T-helper 17 cell (primary cell): ENCODE data around the gene OR51E2. TPM values are rescaled to one million over a fixed set of nuclear protein-coding genes. Genes with fewer than 3 reads are reported as not detected.

Experiments
- ATAC-seq: fragments of 150-1000 bp; cut with Tn5 transposase; 2 replicates; pipeline ENCODE4 v1.10.0; 2021; ENCODE audit warnings: mild to moderate bottlenecking, moderate library complexity
- DNase-seq, 3 donors: peaks; one replicate each; pipeline versions ENCODE4 v3.0.0 to v3.0.0-alpha.2; 2020 to 2021
- H3K9me3 ChIP-seq: one replicate; pipeline ENCODE4 v1.7.0; 2013; ENCODE audit warnings: low read length, mild to moderate bottlenecking; ENCODE audit not compliant: control insufficient read depth, poor library complexity, severe bottlenecking
- H3K27ac Mint-ChIP-seq: one replicate; pipeline ENCODE4 v1.8.0; 2022; ENCODE audit warnings: mild to moderate bottlenecking, moderate library complexity, mixed read lengths
- H3K27me3 Mint-ChIP-seq: one replicate; pipeline ENCODE4 v1.8.0; 2022; ENCODE audit warnings: mixed read lengths
- H3K36me3 Mint-ChIP-seq: one replicate; pipeline ENCODE4 v1.8.0; 2022; ENCODE audit warnings: low read depth, mixed read lengths
- H3K4me1 Mint-ChIP-seq: one replicate; pipeline ENCODE4 v1.8.0; 2022; ENCODE audit warnings: mild to moderate bottlenecking, mixed read lengths
- H3K4me3 Mint-ChIP-seq: one replicate; pipeline ENCODE4 v1.8.0; 2022; ENCODE audit warnings: mild to moderate bottlenecking, moderate library complexity, mixed read lengths
- total RNA-seq, 4 donors: library from RNA in 2 of 4; stranded (reverse) in 2 of 4; gene quantifications; one replicate each; pipeline ENCODE4 v1.2.3 and lab custom pipeline; 2022 to 2026

The OR51E2 gene
- total RNA-seq, 2 donors from 2014 or later, result not detected

- Mint-ChIP-seq H3K27me3 (peaks cover 16% of the 10 kb centered on the region), H3K27ac (no peak overlapping the region), H3K36me3 (no peaks in the 10 kb centered on the region), H3K4me3 (no peak overlapping the region), H3K4me1 (no peaks in the 10 kb centered on the region)
- no peaks in the 10 kb centered on the region for H3K9me3 ChIP-seq
- DNase-seq (no peak), ATAC-seq (no peak)
These were observed 14.8 kb downstream of the OR51E2 start for GRCh38 chr11:4682623-4683419.

DNA sequence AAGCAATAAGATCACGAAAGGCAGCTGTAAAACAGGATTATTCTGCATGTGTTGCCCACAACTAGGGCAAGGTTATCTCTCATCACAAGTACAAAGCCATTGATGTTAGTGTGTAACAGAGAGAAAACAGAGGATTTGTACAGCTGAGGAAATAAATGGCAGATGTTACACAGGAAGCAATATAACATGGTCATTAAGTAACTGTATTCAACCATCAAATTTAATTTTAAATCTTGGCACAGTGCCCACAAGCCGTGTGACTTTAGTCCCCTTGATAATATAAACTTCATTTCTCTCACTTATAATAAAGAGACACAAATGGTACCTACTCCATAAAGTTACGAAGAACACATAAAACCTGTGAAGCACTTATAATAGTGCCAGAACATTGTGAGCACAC, 17.3 kb downstream of the OR51E2 start:
- no peak overlapping the region for H3K4me3 Mint-ChIP-seq
- no peak overlapping the region for H3K27ac Mint-ChIP-seq
- no peak for DNase-seq
- H3K4me1 Mint-ChIP-seq, result no peaks in the 10 kb centered on the region
- no peaks in the 10 kb centered on the region for H3K9me3 ChIP-seq
- peaks cover 31% of the 10 kb centered on the region for H3K27me3 Mint-ChIP-seq
- H3K36me3 Mint-ChIP-seq, result no peaks in the 10 kb centered on the region
- ATAC-seq, result no peak

DNA sequence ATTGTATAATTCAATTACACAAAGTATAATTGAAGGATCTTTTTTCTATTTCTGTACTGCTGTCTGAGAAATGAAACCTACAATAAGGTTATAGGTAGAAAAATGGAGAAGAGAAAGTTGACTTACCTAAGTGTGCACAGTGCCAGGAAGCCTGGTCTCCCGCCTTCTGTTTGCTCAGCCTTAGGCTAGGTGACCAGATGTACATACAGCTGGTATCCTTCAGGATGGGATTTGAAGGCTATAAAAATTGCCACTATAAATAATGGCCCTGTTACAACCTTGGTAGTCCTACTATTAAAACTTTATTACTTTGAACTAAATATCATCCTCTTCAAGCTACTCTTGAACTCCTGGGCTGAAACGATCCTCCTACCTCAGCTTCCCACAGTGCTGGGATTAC, 19.7 kb downstream of the OR51E2 start:
- H3K9me3 ChIP-seq, result no peaks in the 10 kb centered on the region
- no peak overlapping the region for H3K27ac Mint-ChIP-seq
- peaks cover 4% of the 10 kb centered on the region for H3K4me1 Mint-ChIP-seq
- DNase-seq (no peak), ATAC-seq (no peak)
- peaks cover 42% of the 10 kb centered on the region for H3K27me3 Mint-ChIP-seq
- H3K36me3 Mint-ChIP-seq, result no peaks in the 10 kb centered on the region
- H3K4me3 Mint-ChIP-seq, result no peak overlapping the region

DNA sequence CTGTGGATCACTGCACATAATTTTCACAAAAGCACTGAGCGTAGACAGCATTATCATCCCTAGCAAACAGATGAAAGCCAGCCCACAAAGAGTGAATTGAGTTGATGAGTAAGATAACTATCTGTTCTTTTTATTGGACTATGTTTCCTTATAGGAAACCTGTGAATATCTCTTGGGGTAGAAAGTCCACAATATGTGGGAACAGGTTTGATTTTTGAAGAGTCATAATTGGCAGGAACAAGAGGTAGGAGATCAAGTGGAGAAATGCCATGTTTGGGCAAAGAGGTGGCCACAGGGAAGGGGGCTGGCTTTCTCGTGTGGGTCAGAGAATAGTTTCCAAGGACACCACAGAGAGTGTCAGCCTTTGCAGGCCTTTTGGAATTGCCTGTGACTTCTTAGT, 23.9 kb downstream of the OR51E2 start:
- peaks cover 62% of the 10 kb centered on the region for H3K27me3 Mint-ChIP-seq
- H3K4me1 Mint-ChIP-seq, result peaks cover 4% of the 10 kb centered on the region
- H3K36me3 Mint-ChIP-seq, result no peaks in the 10 kb centered on the region
- DNase-seq (no peak), ATAC-seq (no peak)
- H3K4me3 Mint-ChIP-seq, result no peak overlapping the region
- no peaks in the 10 kb centered on the region for H3K9me3 ChIP-seq
- no peak overlapping the region for H3K27ac Mint-ChIP-seq

- Mint-ChIP-seq H3K27me3 (peaks cover 62% of the 10 kb centered on the region), H3K27ac (no peak overlapping the region), H3K4me3 (no peak overlapping the region)
These were observed 25.2 kb downstream of the OR51E2 start for GRCh38 chr11:4672470-4672869.

DNA sequence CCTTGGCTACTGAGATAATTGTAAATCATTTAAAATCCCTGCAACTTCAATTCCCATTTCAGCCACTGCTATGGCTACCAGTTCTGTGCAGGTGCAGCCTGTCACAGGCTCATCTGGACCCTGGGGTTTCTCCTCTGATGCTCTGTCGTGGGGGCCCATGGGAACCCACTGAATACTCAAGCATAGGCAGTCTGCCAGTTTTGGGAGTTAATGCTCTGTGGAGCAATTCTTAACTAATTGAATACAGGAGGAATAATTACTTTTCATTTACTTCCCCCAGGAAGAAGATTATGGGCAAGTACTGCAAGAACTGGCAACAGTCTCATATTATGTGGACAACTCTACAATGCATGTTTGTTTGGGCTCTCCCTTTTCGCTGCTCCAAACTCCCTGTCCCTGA, 25.9 kb downstream of the OR51E2 start:
- H3K9me3 ChIP-seq, result no peaks in the 10 kb centered on the region
- Mint-ChIP-seq H3K36me3 (no peaks in the 10 kb centered on the region), H3K4me3 (no peak overlapping the region), H3K4me1 (peaks cover 4% of the 10 kb centered on the region), H3K27ac (no peak overlapping the region), H3K27me3 (peaks cover 61% of the 10 kb centered on the region)
- ATAC-seq (no peak), DNase-seq (no peak)

More at GRCh38 chr11:4672470-4672869, 25.2 kb downstream of the OR51E2 start:
- peaks cover 4% of the 10 kb centered on the region for H3K4me1 Mint-ChIP-seq
- H3K9me3 ChIP-seq, result no peaks in the 10 kb centered on the region
- no peaks in the 10 kb centered on the region for H3K36me3 Mint-ChIP-seq
- ATAC-seq, result no peak
- no peak for DNase-seq

DNA sequence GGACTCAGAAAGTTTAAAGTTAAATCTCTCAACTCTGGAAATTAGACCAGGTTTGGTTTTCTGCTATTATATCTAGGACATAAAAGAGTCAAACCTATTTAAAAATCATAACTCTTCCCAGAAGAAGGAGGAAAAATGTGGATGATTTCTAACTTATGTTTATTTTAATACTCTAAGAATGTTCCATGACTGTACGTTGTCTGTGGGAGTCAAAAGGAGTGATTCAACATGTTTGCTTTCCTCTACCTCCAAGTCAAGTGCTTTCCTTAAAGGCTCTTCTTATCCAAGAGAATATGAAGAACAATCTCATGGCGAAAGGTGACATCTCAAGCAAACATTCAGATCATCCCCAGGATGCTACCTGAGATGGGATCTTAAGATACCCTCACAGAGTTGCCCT, 32.2 kb downstream of the OR51E2 start:
- ATAC-seq (no peak), DNase-seq (no peak)
- no peaks in the 10 kb centered on the region for H3K9me3 ChIP-seq
- H3K36me3 Mint-ChIP-seq, result no peaks in the 10 kb centered on the region
- no peaks in the 10 kb centered on the region for H3K4me1 Mint-ChIP-seq
- H3K4me3 Mint-ChIP-seq, result no peak overlapping the region
- no peak overlapping the region for H3K27ac Mint-ChIP-seq
- H3K27me3 Mint-ChIP-seq, result peaks cover 35% of the 10 kb centered on the region

GRCh38 chr11:4664786-4665185, 32.9 kb downstream of the OR51E2 start:
- peaks cover 39% of the 10 kb centered on the region for H3K27me3 Mint-ChIP-seq
- no peaks in the 10 kb centered on the region for H3K36me3 Mint-ChIP-seq
- DNase-seq (no peak), ATAC-seq (no peak)
- H3K9me3 ChIP-seq, result no peaks in the 10 kb centered on the region
- H3K4me1 Mint-ChIP-seq, result no peaks in the 10 kb centered on the region
- no peak overlapping the region for H3K27ac Mint-ChIP-seq
- no peak overlapping the region for H3K4me3 Mint-ChIP-seq

GRCh38 chr11:4664183-4664582, 33.5 kb downstream of the OR51E2 start:
- ATAC-seq (no peak), DNase-seq (no peak)
- Mint-ChIP-seq H3K27ac (no peak overlapping the region), H3K36me3 (no peaks in the 10 kb centered on the region), H3K27me3 (peaks cover 34% of the 10 kb centered on the region), H3K4me3 (no peak overlapping the region), H3K4me1 (no peaks in the 10 kb centered on the region)
- no peaks in the 10 kb centered on the region for H3K9me3 ChIP-seq

DNA sequence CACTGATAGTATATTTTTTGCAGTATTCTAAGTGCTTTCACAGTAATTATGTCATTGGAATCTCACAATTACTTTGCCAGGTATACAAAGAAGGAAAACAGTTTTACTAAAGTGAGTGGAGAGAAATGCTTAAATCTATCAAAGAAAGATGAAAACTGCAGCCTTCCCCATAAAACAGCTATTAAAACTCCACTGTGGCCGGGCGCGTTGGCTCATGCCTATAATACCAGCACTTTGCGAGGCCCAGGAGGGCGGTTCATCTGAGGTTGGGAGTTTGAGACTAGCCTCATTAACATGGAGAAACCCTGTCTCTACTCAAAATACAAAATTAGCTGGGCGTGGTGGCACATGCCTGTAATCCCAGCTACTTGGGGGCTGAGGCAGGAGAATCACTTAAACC, 34.8 kb downstream of the OR51E2 start:
- Mint-ChIP-seq H3K27me3 (peaks cover 33% of the 10 kb centered on the region), H3K36me3 (no peaks in the 10 kb centered on the region), H3K4me1 (no peaks in the 10 kb centered on the region), H3K27ac (no peak overlapping the region), H3K4me3 (no peak overlapping the region)
- no peaks in the 10 kb centered on the region for H3K9me3 ChIP-seq
- ATAC-seq, result no peak
- DNase-seq, result no peak

GRCh38 chr11:4658629-4659445, 38.8 kb downstream of the OR51E2 start:
- H3K4me3 Mint-ChIP-seq, result no peak overlapping the region
- no peak overlapping the region for H3K27ac Mint-ChIP-seq
- ATAC-seq, result no peak
- no peaks in the 10 kb centered on the region for H3K9me3 ChIP-seq
- H3K36me3 Mint-ChIP-seq, result no peaks in the 10 kb centered on the region
- no peak for DNase-seq
- no peaks in the 10 kb centered on the region for H3K4me1 Mint-ChIP-seq
- peaks cover 32% of the 10 kb centered on the region for H3K27me3 Mint-ChIP-seq

GRCh38 chr11:4654635-4655369, 42.9 kb downstream of the OR51E2 start:
- H3K9me3 ChIP-seq, result no peaks in the 10 kb centered on the region
- H3K4me1 Mint-ChIP-seq, result no peaks in the 10 kb centered on the region
- no peak for DNase-seq
- peaks cover 22% of the 10 kb centered on the region for H3K27me3 Mint-ChIP-seq
- no peak overlapping the region for H3K4me3 Mint-ChIP-seq
- no peak overlapping the region for H3K27ac Mint-ChIP-seq
- no peaks in the 10 kb centered on the region for H3K36me3 Mint-ChIP-seq
- no peak for ATAC-seq

- Mint-ChIP-seq H3K4me1 (peaks cover 7% of the 10 kb centered on the region), H3K36me3 (peaks cover 5% of the 10 kb centered on the region), H3K27ac (no peak overlapping the region), H3K4me3 (no peak overlapping the region), H3K27me3 (peaks cover 55% of the 10 kb centered on the region)
- H3K9me3 ChIP-seq, result no peaks in the 10 kb centered on the region
- DNase-seq (no peak), ATAC-seq (no peak)
These were observed 49.9 kb downstream of the OR51E2 start for GRCh38 chr11:4647766-4648165.
